ENCODE results near the gene ATG10. TPM values are rescaled to one million over a fixed set of nuclear protein-coding genes. Genes with fewer than 3 reads are reported as not detected.

The ATG10 gene
- total RNA-seq, 4 donors from 2014 or later = 6.0 to 16.4 (median 10.2) TPM

Small RNAs within 50 kb of the gene (small RNA-seq; reads per million reads assigned to genes)
- 0 reads per million in 4 donors for gene AC010598.1
- gene RN7SL378P = 0 reads per million in 4 donors

Other genes with a start within 250 kb of the ATG10 start
- 100 to 1,000 TPM in 1 of 4 donors, 10 to 100 TPM in 3; 61.3 to 138 (median 79.5) TPM for gene SSBP2, start 220.9 kb upstream of the ATG10 start, total RNA-seq

All from gastroesophageal sphincter (tissue), 4 donors.